Hematopoietic multipotent progenitor cell (in vitro differentiated cells): ENCODE results near the gene TLL2. TPM values are rescaled to one million over a fixed set of nuclear protein-coding genes. Genes with fewer than 3 reads are reported as not detected.

Experiments
- DNase-seq, 3 donors: peaks; one replicate each; pipeline ENCODE4 v3.0.0-alpha.2; 2011 to 2015; ENCODE audit warnings: low read depth in 2 of 3, low spot score in 2 of 3
- total RNA-seq: library from RNA; depleted of rRNA; stranded (reverse); fragments of >200 nt; gene quantifications from one replicate; pipeline ENCODE4 v1.2.3, GENCODE V29; 2012

TLL2 gene
- total RNA-seq, 1 donor: 0.27 TPM

DNA sequence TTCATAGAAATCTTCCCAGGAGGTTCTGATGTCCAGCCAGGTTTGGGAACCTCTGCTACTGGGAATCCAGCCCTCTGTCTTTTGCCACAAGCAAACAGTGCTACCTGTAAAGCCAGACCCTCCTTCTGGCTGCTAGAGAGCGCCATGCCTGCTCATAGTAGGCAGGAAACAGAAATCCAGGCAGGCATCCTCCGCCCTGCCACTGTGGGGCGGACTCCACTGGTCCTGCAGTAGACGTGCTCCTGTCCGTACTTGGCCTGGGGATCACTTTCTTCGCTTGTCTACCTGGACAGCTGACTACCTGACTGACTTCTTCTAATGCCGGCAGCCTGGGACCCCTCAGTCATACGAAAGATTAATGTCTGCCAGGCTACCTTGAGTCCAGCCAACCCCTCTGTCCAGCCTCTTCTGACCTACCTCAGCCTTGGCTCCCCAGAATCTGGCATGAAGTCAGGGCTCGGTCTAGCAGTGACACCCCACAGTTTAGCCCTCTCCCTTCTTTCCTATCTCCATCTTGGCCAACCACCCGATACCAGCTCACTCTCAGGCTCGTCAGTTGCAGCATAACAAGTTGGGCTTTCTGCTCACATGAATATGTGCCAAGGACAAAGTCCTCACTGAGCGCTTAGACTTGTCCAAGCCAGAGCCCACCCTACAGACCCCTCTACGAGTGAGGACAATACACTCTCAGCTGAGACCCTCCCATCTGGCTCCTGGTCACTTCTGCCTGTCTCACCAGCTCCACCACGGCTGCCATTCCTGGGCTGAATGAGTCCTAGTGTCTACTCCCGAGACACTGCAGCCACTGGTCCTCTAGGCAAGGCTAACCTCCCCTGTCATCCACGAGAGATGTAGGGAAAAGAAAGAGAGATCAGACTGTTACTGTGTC lies 111.1 kb downstream of the TLL2 start:
- DNase-seq: no peak

DNA sequence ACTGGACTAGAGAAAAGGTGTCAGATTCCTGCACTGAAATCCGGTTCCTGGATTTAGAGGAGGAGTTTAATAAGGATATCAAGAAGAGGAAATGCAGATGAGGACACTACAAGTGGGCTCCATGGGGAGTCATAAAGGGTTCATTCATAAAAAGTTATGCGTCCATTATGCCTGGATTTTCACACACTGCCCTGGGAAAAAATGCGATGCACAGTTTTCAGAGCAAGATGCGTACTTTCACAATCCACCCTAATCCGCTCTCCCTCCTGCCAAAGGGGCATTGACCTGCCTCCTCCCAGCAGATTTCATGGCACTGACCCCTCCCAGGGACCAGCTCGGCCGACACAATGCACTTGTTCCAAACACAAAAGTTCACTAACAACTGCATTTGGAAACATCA lies 112.7 kb downstream of the TLL2 start:
- DNase-seq: no peak

DNA sequence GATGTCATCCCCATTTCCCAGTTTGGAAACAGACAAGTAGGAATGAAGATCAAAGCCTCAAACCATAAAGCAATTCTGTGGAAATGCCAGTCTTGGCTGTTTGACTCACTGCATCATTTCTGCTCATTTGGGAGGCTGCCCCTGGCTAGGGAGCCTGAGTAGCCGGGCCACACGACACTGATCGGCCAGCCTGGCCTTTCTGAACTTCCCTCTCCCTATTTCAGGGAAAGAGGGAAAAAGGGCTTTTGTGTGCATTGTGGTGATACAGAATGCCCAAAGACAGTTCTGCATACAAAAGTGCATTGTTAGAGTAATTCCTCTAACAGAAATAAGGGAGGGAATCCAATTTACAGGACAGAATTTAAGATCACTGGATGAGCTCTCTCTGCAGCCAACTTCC lies 113.3 kb downstream of the TLL2 start:
- no peak for DNase-seq

DNA sequence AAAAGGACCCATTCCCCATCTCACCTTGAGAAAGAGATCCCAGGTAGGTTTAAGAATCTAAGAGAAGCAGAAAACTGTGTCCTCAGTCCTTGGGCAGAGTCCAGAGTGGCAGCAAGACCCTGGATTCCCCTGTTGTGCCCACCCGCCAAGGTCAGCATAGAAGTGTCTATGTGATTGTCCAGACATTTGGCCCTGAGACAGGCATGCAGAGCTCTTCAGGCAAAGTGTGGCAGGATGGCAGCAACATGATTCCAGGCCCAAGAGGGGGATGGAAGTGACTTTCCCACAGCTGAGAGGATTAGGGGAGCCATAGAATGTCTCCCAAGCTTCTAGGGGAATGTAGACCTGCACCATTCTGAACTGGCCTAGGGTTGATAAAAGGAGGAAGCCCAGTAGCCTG lies 115.8 kb downstream of the TLL2 start:
- DNase-seq: no peak

DNA sequence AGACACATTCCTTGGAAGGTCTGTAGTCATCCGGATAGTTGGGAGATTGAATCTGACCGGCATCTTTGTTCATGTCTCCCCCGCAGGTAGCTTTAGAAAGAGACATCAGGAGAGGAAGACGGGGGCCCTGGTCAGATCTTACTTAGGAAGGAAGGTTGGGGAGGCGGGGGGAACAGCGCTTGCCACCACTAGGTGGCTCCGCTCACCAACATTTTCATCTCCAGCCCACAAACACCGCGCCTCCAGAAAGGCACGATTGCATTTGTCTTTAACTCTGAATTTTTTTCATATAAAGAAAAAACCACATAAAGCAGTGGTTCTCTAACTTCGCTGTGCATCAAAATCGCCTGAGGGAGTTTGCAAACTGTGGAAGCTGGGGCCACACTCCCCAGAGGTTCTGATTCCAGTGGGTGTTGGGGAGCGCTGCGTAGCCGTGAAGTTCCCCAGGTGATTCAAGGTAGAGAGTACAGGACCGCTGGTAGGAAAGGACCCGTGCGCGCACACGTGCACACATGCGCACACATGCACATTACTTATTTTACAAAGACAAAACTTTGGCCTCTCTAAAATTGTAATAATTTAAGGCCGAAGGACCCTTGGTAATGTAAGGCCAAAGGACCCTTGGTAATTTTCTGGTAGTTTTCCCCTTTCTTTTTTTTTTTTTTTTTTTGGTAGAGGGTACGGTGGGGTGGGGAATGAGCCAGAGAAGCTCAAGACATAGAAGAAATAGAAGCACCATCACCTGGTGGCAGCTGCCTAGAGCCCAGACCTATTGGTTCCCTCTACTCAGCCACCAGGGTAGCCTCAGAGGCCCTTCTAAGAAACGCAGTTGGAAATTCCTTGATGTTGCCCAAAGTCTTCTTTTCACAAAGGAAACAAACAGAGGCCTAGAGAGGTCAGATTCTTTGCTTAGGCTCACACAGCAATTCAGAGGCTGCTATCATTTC lies 117.5 kb downstream of the TLL2 start:
- peak; percentile 25 to 86 (median 76) for DNase-seq

DNA sequence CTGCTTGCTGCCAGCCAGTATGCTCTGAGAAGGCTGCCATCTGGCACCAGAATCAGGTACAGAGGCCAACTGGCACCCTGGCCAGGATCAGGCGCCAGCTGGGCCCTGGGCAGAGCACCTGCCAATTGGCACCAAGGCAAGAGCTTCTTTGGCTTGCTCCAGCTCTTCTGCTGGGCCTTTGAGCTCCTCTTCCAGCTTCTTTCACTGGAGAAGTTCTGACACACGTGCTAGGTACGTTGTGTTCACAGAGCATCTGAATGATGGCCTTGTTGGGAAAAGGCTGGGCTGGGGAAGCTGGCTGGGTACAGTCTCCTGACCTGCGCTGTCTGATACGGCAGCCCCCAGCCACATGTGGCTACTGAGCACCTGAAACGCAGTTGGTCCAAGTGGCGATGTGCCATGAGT lies 123.3 kb downstream of the TLL2 start:
- no peak for DNase-seq

DNA sequence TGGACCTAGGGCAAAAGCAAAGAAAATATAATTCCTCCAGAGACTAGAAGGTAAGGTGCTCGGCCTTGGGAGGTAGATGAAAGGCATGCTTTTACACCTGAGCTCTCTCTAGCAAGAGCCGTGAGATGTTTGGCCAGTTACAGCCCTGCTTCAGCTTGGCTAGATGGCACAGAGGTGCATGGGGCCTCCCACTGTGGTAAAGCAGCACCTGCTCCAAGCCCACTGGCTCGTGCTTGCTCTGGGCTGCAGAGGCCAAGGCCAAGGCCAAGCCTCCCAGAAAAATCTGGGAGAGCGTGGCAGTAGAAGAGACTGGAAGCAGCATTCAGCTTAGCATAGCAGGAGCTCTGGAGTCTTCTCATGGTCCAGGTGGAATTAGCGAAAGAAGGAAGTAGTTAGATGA lies 123.9 kb downstream of the TLL2 start:
- no peak for DNase-seq

DNA sequence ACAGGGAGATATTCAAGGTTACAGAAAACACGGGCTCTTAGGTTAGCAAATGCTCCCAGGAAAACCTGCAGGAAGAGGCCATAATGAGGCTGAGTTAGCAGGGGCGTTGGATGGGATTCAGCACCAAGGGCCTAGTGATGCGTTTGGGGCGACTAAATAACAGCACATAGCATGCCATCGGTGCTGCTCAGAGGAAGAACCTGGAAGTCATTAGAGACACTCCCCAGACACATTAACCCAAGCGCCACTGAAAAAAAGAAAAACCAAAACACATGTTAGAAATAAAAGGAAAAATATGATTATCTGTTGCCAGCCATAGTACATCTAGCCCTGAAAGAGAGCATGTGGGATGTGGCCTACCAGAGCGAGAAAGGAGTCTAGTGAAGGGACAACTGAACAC lies 126.1 kb downstream of the TLL2 start:
- DNase-seq: no peak

DNA sequence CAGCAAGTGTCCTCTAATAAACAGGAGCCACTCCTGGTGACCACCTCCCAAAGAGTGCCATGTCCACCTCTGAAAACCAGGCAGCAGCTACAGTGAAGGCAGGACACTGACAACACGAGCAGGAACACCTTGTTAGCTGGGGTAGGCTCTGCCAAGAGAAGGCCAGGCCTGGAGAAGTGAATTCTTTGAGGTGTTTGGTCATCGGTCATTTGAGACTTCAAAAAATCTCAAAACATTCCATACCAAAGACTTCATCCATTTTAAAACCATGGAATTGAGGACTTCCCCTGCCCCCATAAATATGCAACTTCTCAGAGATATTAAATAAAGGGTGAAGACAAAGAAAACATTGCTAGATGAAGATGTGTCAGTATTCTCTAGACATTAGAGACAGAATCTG lies 126.6 kb downstream of the TLL2 start:
- no peak for DNase-seq

DNA sequence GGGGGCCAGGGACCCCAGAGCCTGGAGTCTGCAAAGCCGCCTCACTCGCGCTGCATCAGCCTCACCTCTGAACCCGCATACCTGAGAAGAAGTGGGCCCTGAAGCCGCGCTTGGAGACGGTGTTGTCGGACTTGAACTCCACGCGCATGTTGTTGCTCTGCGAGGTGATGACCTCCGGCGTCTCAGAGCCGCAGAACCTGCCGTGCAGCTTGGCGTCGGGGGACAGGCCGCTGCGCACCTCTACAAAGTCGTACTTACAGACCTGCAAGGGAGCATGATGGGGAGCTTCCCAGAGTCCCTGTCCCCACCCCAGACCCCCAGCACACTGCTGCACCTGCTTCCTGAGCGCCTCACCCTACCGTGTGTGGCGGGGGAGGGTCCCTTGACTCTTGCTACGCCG lies 129.2 kb downstream of the TLL2 start:
- no peak for DNase-seq

DNA sequence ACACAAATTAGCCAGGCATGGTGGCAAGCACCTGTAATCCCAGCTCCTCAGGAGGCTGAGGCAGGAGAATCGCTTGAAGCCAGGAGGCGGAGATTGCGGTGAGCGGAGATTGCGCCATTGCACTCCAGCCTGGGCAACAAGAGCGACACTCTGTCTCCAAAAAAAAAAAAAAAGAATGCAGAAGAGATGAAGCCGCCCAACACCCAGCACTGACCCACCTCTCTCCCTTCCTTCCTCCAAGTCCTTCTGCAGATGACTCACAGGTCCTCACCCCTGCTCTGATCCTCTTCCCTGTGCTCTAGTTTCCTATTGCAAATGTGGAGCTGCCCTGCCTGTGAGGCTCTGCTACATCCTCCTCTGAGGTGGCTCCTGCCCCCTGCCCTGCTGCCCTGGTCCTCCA lies 132.9 kb downstream of the TLL2 start:
- no peak for DNase-seq

DNA sequence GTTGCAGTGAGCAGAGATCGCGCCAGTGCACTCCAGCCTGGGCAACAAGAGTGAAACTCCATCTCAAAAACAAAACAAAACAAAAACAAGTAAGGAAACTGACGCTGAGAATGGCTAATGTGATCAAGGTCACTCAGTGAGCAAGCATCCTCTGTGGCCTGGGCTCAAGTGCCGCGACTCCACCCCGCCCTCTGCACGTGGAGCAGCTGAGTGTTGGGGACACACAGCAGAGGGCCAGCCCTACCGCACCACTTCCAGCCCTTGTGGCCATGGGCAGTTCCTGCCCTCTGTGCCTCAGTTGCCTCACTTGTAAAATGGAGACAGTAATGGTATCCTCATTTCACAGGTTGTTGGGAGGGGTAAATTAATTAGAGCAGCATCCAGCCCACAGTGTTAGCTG lies 134.0 kb downstream of the TLL2 start:
- no peak for DNase-seq

DNA sequence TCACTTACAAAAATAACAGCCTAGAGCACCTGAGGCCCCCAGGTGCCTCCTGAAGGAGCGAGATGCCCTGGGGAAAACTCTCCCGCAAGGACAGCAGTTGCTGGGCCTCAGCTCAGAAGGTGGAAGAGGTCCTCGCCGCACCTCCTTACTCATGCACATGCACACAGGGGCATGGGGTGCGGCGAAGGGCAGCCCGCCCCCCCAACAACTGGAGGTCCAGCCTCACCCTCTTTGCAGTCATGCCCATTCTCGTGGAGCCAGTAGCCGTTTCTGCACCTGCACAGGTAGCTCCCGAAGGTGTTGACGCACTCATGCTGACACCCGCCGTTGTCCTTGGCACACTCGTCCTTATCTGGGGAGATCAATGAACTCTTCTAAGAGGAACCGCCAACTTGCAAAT lies 135.0 kb downstream of the TLL2 start:
- no peak for DNase-seq

DNA sequence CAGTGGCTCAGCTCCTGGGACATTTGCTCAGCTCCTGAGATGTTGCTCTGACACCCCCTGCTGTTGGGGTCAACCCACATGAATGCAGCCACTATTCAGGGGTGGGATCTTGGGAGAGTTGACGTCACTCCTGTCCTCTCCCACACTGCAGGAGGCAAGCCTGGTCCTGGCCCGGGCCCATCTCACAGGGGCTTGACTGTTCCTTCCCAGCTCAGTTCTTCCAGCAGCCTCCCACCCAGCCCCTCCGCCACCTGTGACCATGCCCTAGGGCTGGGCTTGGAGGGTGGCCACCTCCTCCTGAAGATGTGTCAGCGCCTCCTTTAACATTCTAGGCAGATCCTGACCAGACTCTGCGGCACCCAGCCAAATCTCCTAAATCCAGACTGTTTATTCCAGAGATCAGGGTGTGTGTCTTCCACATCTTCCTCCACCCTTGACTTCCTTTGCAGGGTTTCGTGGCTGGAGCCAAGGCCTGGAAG lies 135.9 kb downstream of the TLL2 start:
- no peak for DNase-seq

DNA sequence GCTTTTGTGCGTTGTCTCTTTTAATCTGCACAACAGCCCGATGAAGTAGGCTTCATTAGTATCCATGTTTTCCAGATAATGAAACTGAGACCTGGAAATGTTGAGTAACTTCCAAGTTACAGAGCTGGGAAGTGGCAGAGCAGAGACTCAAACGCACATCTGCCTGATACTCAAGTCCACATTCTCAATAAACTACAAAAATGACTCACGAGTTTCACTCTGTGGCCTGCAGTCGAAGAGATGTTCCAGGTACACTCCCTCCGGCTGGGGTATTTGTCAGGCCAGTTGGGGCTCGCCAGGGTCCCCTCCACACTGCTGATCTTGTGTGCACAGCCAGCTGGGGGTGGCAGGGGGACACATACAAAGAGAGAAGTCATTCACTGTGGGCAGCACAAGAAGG lies 137.2 kb downstream of the TLL2 start:
- no peak for DNase-seq

DNA sequence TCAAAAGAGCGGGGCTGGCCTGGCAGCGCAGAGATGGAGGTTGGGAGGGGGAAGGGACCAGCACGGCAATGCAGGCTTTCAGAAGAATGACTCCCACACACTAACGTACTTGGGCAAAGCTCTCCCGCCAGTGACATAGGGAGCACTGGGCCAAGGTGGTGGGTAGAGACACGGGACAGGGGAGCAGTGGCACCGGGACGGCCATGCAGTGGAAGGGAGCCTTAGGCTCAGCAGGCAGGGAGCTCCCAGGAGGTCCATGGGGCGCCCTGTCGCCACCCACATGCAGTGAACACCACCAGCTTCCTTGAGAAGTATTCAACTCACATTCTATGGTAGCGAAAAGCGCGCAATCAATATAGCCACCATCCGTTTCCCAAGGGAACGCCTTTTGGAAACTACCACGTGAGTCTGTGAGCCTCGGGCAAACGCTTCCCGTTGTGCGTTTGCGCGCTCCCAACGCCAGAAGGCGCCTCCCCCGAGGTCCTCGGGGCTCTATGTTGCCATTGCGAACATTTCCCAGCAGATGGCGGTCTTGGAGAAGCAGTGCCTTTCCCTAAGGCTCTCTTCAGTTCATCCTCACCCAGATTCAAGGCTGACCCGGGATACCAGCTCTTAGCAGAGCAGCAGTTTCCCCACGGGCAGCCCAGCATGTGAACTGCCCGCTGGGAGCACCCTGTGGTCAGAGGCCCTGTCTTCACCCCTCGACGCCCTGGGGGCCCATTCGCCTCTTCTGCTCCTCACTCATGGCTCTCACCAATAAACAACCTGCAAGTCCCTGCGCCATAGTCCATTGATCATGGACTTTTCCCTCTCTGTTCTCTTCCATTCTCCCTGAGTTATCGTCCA lies 138.5 kb downstream of the TLL2 start:
- peak; percentile 32 to 82 (median 75) for DNase-seq

DNA sequence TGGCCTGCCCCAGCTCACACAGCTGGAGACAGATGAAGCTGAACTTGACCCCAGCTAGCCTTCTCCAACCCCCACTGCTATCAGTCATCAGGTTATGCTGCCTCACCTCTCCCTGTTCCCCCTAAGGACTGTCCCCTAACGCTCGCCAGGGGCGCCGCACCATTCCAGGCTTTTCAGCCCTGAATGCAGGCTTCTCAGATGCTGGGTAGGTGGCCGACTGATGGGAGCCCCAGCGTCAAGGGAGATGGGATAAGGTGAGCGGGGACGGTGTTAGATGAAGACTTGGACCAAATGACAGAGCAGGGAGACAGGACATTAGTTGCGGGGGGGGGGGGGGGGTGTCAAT lies 139.1 kb downstream of the TLL2 start:
- DNase-seq: peak in 2 of 3 donors; percentile 10

DNA sequence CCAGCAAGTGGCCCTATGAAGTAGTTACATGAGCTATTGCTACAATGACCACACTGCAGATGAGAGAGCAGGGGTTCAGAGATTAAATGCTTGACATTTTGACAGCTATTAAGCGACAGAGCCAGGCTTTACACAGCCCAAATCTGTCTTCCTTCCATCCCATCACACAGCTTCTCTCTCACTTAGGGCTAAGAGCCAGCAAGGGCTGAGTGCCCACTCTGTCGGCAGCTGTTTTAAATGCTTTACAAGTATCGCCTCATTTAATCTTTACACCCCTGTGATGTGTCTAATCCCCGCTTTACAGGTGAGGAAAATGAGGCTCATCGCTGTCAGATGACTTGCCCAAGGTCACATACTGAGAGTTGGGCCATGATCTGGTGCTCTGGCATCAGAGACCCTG lies 139.7 kb downstream of the TLL2 start:
- no peak for DNase-seq

DNA sequence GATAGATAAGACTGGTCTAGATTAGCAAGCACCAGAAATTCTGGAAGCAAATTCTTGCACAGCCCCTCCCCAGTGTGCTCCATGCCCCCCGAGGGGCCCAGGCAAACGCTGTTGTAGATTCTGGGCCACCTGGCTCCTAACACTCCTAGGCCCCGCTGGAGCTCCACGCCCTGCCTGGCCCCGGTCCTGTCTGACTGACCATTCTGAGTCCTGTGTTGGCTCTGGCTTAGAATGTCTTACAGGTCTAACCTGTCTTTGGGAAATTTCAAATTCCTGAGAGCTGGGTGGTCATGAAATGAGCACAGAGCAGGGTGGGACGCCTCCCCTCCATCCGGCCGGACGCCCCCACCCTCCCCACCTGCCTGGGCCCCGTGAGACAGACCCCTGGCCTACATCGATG lies 142.4 kb downstream of the TLL2 start:
- DNase-seq: no peak

DNA sequence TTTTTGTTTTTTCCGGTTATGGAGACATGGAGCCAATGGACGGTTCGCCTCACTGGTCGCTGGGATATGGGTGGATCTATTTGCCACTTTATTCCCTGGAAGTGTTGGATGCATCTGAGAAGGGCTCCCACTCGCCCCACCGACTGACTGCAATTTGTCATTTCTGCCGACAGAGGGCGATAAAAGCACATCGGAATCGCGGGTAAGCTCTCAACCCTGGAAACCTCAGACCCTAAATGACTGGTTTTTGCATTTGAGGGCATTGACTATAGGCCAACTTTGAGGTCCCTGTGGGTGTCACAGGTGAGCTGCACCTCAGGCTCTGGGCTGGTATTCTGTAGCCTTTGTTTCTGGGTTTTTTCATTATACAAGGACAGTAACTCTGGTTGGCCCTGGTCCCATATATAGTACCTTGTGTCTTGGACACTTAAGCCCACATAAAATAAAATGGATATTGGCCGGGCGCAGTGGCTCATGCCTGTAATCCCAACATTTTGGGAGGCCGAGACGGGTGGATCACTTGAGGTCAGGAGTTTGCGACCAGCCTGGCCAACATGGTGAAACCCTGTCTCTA lies 143.1 kb downstream of the TLL2 start:
- DNase-seq: peak; percentile 31 to 62 (median 46)
